ENCODE results near the gene AGBL4. TPM values are rescaled to one million over a fixed set of nuclear protein-coding genes. Genes with fewer than 3 reads are reported as not detected.
"Not testable (repeated sequence)": the region's sequence is repeated elsewhere in the genome, so short reads cannot be mapped to it uniquely, and the experiment has no call there.

Gene AGBL4
- total RNA-seq, 1 experiment from 2014 or later, result not detected

GRCh38 chr1:49951385-49951784 lies 72.4 kb downstream of the AGBL4 start:
- Histone ChIP-seq H2AFZ (ENCODE audit: low read depth, low read length, poor library complexity, severe bottlenecking) (no peak overlapping the region), H3K4me2 (ENCODE audit: low read length) (no peak overlapping the region), H3K4me1 (ENCODE audit: control insufficient read depth in 1 of 2, insufficient read depth in 2 of 2, low read length in 2 of 2) (no peaks in the 10 kb centered on the region), H3K79me2 (ENCODE audit: insufficient read depth, low read length) (no peaks in the 10 kb centered on the region), H3K9ac (ENCODE audit: low read length) (no peak overlapping the region), H3K9me3 (ENCODE audit: control insufficient read depth in 1 of 2, insufficient read depth in 1 of 2, low read depth in 1 of 2, low read length in 2 of 2) (no peaks in the 10 kb centered on the region), H3K4me3 (replicated peaks in 1 of 2; ENCODE audit: low read depth in 1 of 2, low read length in 2 of 2) (no peak overlapping the region), H3K36me3 (ENCODE audit: control insufficient read depth in 1 of 2, insufficient read depth in 2 of 2, low read length in 2 of 2) (no peaks in the 10 kb centered on the region), H3K9me2 (ENCODE audit: insufficient read depth) (no peaks in the 10 kb centered on the region), H3K27me3 (ENCODE audit: insufficient read depth, low read length) (no peaks in the 10 kb centered on the region), H3K27ac (ENCODE audit: low read depth, low read length) (no peak overlapping the region), H4K20me1 (ENCODE audit: insufficient read depth) (no peaks in the 10 kb centered on the region)
- DNase-seq (ENCODE audit: low read depth, low spot score) (no peak), ATAC-seq (no peak)
- no TSS peak for BruUV-seq (replicated peaks)
- RAD21 ChIA-PET (ENCODE audit: low non-redundant PET in 1 of 2, low total read pairs in 2 of 2, uncharacterized antibody in 2 of 2, unreplicated experiment in 2 of 2), result no interaction called here
- POLR2A ChIA-PET, result no interaction called here
- CTCF ChIA-PET, result no interaction called here
- intact Hi-C loops (cut with micrococcal nuclease), result no loop called here
- TF ChIP-seq CBX3 (IDR thresholded peaks at IDR 0.05; ENCODE audit: low read depth), result no peak

GRCh38 chr1:49915301-49915700 lies 108.5 kb downstream of the AGBL4 start:
- H3K9me3 ChIP-seq (ENCODE audit: control insufficient read depth in 1 of 2, insufficient read depth in 1 of 2, low read depth in 1 of 2, low read length in 2 of 2); DNase-seq (ENCODE audit: low read depth, low spot score); ATAC-seq; H3K4me2 ChIP-seq (ENCODE audit: low read length); H4K20me1 ChIP-seq (ENCODE audit: insufficient read depth); intact Hi-C loops (cut with micrococcal nuclease); H3K9me2 ChIP-seq (ENCODE audit: insufficient read depth); H3K4me1 ChIP-seq (ENCODE audit: control insufficient read depth in 1 of 2, insufficient read depth in 2 of 2, low read length in 2 of 2); BruUV-seq (replicated peaks); H3K27me3 ChIP-seq (ENCODE audit: insufficient read depth, low read length); H3K79me2 ChIP-seq (ENCODE audit: insufficient read depth, low read length); H3K27ac ChIP-seq (ENCODE audit: low read depth, low read length); H3K36me3 ChIP-seq (ENCODE audit: control insufficient read depth in 1 of 2, insufficient read depth in 2 of 2, low read length in 2 of 2); H2AFZ ChIP-seq (ENCODE audit: low read depth, low read length, poor library complexity, severe bottlenecking); H3K9ac ChIP-seq (ENCODE audit: low read length); H3K4me3 ChIP-seq (replicated peaks in 1 of 2; ENCODE audit: low read depth in 1 of 2, low read length in 2 of 2); POLR2A ChIA-PET; RAD21 ChIA-PET (ENCODE audit: low non-redundant PET in 1 of 2, low total read pairs in 2 of 2, uncharacterized antibody in 2 of 2, unreplicated experiment in 2 of 2); CTCF ChIA-PET: not testable (repeated sequence)

- ChIA-PET RAD21 (ENCODE audit: low non-redundant PET in 1 of 2, low total read pairs in 2 of 2, uncharacterized antibody in 2 of 2, unreplicated experiment in 2 of 2) (no interaction called here), CTCF (no interaction called here), POLR2A (no interaction called here)
- no peak for ATAC-seq
- Histone ChIP-seq H3K9ac (ENCODE audit: low read length) (no peak overlapping the region), H3K27me3 (ENCODE audit: insufficient read depth, low read length) (no peaks in the 10 kb centered on the region), H2AFZ (ENCODE audit: low read depth, low read length, poor library complexity, severe bottlenecking) (no peak overlapping the region), H4K20me1 (ENCODE audit: insufficient read depth) (no peaks in the 10 kb centered on the region), H3K9me2 (ENCODE audit: insufficient read depth) (no peaks in the 10 kb centered on the region), H3K36me3 (ENCODE audit: control insufficient read depth in 1 of 2, insufficient read depth in 2 of 2, low read length in 2 of 2) (no peaks in the 10 kb centered on the region), H3K4me3 (replicated peaks in 1 of 2; ENCODE audit: low read depth in 1 of 2, low read length in 2 of 2) (no peak overlapping the region), H3K27ac (ENCODE audit: low read depth, low read length) (no peak overlapping the region), H3K4me2 (ENCODE audit: low read length) (no peak overlapping the region), H3K79me2 (ENCODE audit: insufficient read depth, low read length) (no peaks in the 10 kb centered on the region), H3K4me1 (ENCODE audit: control insufficient read depth in 1 of 2, insufficient read depth in 2 of 2, low read length in 2 of 2) (no peaks in the 10 kb centered on the region), H3K9me3 (ENCODE audit: control insufficient read depth in 1 of 2, insufficient read depth in 1 of 2, low read depth in 1 of 2, low read length in 2 of 2) (0 out of 4 replicates have a peak, but pooled peaks cover 0 to 3% of the 10 kb centered on the region in 2 experiments)
- intact Hi-C loops (cut with micrococcal nuclease), result no loop called here
- no peak for DNase-seq (ENCODE audit: low read depth, low spot score)
- TF ChIP-seq ZNF274 (IDR thresholded peaks at IDR 0.05; ENCODE audit: low read depth, low read length) (no peak), TCF7L2 (IDR thresholded peaks at IDR 0.05; ENCODE audit: borderline replicate concordance, extremely low read depth, insufficient read depth, insufficient read length) (no peak), ELF1 (IDR thresholded peaks at IDR 0.05; ENCODE audit: borderline replicate concordance, low read depth) (no peak), YY1 (IDR thresholded peaks at IDR 0.05; ENCODE audit: extremely low read depth, insufficient replicate concordance, low read depth, low read length) (no peak), MAX (IDR thresholded peaks at IDR 0.05) (no peak), SRF (IDR thresholded peaks at IDR 0.05; ENCODE audit: low read depth) (no peak), RAD21 (IDR thresholded peaks at IDR 0.05; ENCODE audit: low read depth) (no peak), EGR1 (IDR thresholded peaks at IDR 0.05; ENCODE audit: low read depth) (no peak)
- no TSS peak for BruUV-seq (replicated peaks)
Measured at GRCh38 chr1:49906365-49906764, 117.4 kb downstream of the AGBL4 start.

Measured in HCT116 (cell line).